ENCODE results near the gene CAMK2G. TPM values are rescaled to one million over a fixed set of nuclear protein-coding genes. Genes with fewer than 3 reads are reported as not detected.
A peak's percentile ranks its signal among the peaks of the same experiment; 100 is the strongest.

Gene CAMK2G
- total RNA-seq, 1 experiment from 2014 or later: 16.0 TPM

- DNase-seq (ENCODE audit: low read depth): peak; percentile 82
These were observed 101.8 kb downstream of the CAMK2G start for GRCh38 chr10:73772281-73773151.

GRCh38 chr10:73771722-73772280 is 102.6 kb downstream of the CAMK2G start:
- DNase-seq (ENCODE audit: low read depth): peak; percentile 13

GRCh38 chr10:73769396-73769795 is 105.0 kb downstream of the CAMK2G start:
- DNase-seq (ENCODE audit: low read depth): no peak

GRCh38 chr10:73768881-73769280 is 105.5 kb downstream of the CAMK2G start:
- no peak for DNase-seq (ENCODE audit: low read depth)

GRCh38 chr10:73765066-73765465 is 109.3 kb downstream of the CAMK2G start:
- no peak for DNase-seq (ENCODE audit: low read depth)

GRCh38 chr10:73763343-73763742 is 111.0 kb downstream of the CAMK2G start:
- no peak for DNase-seq (ENCODE audit: low read depth)

- DNase-seq (ENCODE audit: low read depth): no peak
These were observed 111.4 kb downstream of the CAMK2G start for GRCh38 chr10:73762915-73763314.

Other genes starting within 250 kb of the CAMK2G start
- gene MYOZ1, start 233.1 kb downstream of the CAMK2G start, total RNA-seq (2014; rRNA removed; shearing (Covaris generic)): not detected in 2 replicates
- not detected in 2 replicates for gene SYNPO2L, start 218.5 kb downstream of the CAMK2G start, total RNA-seq (2014; rRNA removed; shearing (Covaris generic))
- 0.59 TPM in 1 of 2 replicates, not detected in the other for gene AGAP5, start 176.4 kb downstream of the CAMK2G start, total RNA-seq (2014; rRNA removed; shearing (Covaris generic))
- gene SEC24C, start 130.2 kb downstream of the CAMK2G start, total RNA-seq (2014; rRNA removed; shearing (Covaris generic)): 40.0 and 47.6 TPM in 2 replicates
- 67.9 and 70.7 TPM in 2 replicates for gene CHCHD1, start 92.5 kb downstream of the CAMK2G start, total RNA-seq (2014; rRNA removed; shearing (Covaris generic))
- gene ZSWIM8, start 88.9 kb downstream of the CAMK2G start, total RNA-seq (2014; rRNA removed; shearing (Covaris generic)): 18.3 and 21.6 TPM in 2 replicates
- gene NDST2, start 63.0 kb downstream of the CAMK2G start, total RNA-seq (2014; rRNA removed; shearing (Covaris generic)): 8.1 and 11.7 TPM in 2 replicates
- gene PLAU, start 36.6 kb upstream of the CAMK2G start, total RNA-seq (2014; rRNA removed; shearing (Covaris generic)): 173 and 188 TPM in 2 replicates
- 62.7 and 66.2 TPM in 2 replicates for gene VCL, start 123.6 kb upstream of the CAMK2G start, total RNA-seq (2014; rRNA removed; shearing (Covaris generic))

All from RPMI7951 (cell line).